Astrocyte (in vitro differentiated cells and primary cell): ENCODE results near the gene GBP2. TPM values are rescaled to one million over a fixed set of nuclear protein-coding genes. Genes with fewer than 3 reads are reported as not detected.

Source experiments
- DNase-seq: peaks from one replicate; pipeline ENCODE4 v3.0.0-alpha.2; 2010; ENCODE audit warnings: low read depth
- FAIRE-seq: peaks from 2 replicates; lab custom pipeline; 2011; peaks lifted over from hg19 to GRCh38; lab: Jason Lieb, UNC
- H2AFZ ChIP-seq: 2 replicates; pipeline ENCODE4 v1.6.0; 2012; ENCODE audit warnings: low read depth, low read length, inconsistent platforms
- H3K27ac ChIP-seq: 2 replicates; pipeline ENCODE4 v1.5.1; 2011; ENCODE audit warnings: low read depth, low read length, inconsistent platforms
- H3K27me3 ChIP-seq: 2 replicates; pipeline ENCODE4 v1.6.0; 2011; ENCODE audit warnings: low read length, inconsistent platforms; ENCODE audit not compliant: insufficient read depth
- H3K36me3 ChIP-seq: 2 replicates; pipeline ENCODE4 v1.5.1; 2011; ENCODE audit warnings: low read length, inconsistent platforms; ENCODE audit not compliant: insufficient read depth
- H3K4me1 ChIP-seq: 2 replicates; pipeline ENCODE4 v1.5.1; 2011; ENCODE audit warnings: low read length, inconsistent platforms; ENCODE audit not compliant: insufficient read depth
- H3K4me2 ChIP-seq: 2 replicates; pipeline ENCODE4 v1.6.0; 2012; ENCODE audit warnings: low read length, inconsistent platforms
- H3K4me3 ChIP-seq: 2 replicates; pipeline ENCODE4 v1.5.1; 2011; ENCODE audit warnings: low read depth, mild to moderate bottlenecking, low read length, inconsistent platforms; ENCODE audit not compliant: insufficient read depth
- H3K79me2 ChIP-seq: 2 replicates; pipeline ENCODE4 v1.6.0; 2012; ENCODE audit warnings: mild to moderate bottlenecking, low read length, inconsistent platforms; ENCODE audit not compliant: insufficient read depth
- H3K9ac ChIP-seq: 2 replicates; pipeline ENCODE4 v1.6.0; 2012; ENCODE audit warnings: mild to moderate bottlenecking, low read length, inconsistent platforms
- H3K9me3 ChIP-seq: 2 replicates; pipeline ENCODE4 v1.5.1; 2012; ENCODE audit warnings: low read depth, mild to moderate bottlenecking, low read length, inconsistent platforms; ENCODE audit not compliant: insufficient read depth
- H4K20me1 ChIP-seq: 2 replicates; pipeline ENCODE4 v1.6.0; 2012; ENCODE audit warnings: low read length, inconsistent platforms; ENCODE audit not compliant: insufficient read depth
- H3K27ac Mint-ChIP-seq: one replicate; pipeline ENCODE4 v1.8.0; 2021; ENCODE audit warnings: mild to moderate bottlenecking, mixed read lengths; ENCODE audit not compliant: unreplicated experiment
- H3K27me3 Mint-ChIP-seq: one replicate; pipeline ENCODE4 v1.8.0; 2021; ENCODE audit warnings: low read depth, mixed read lengths; ENCODE audit not compliant: unreplicated experiment
- H3K36me3 Mint-ChIP-seq: one replicate; pipeline ENCODE4 v1.8.0; 2021; ENCODE audit warnings: low read depth, mixed read lengths; ENCODE audit not compliant: unreplicated experiment
- H3K4me1 Mint-ChIP-seq: one replicate; pipeline ENCODE4 v1.8.0; 2021; ENCODE audit warnings: low read depth, mixed read lengths; ENCODE audit not compliant: unreplicated experiment
- H3K4me3 Mint-ChIP-seq: one replicate; pipeline ENCODE4 v1.8.0; 2021; ENCODE audit warnings: mild to moderate bottlenecking, moderate library complexity, mixed read lengths; ENCODE audit not compliant: unreplicated experiment
- H3K9me3 Mint-ChIP-seq: one replicate; pipeline ENCODE4 v1.8.0; 2021; ENCODE audit warnings: mild to moderate bottlenecking, mixed read lengths; ENCODE audit not compliant: unreplicated experiment
- CTCF ChIP-seq: IDR thresholded peaks from 2 replicates; pipeline ENCODE4 v1.5.1; 2011; ENCODE audit warnings: low read depth, mild to moderate bottlenecking, inconsistent platforms, low read length, moderate library complexity; ENCODE audit not compliant: insufficient read depth
- EZH2 ChIP-seq: IDR thresholded peaks from 2 replicates; pipeline ENCODE4 v1.6.1; 2012; ENCODE audit warnings: mild to moderate bottlenecking, low read length, inconsistent platforms; ENCODE audit not compliant: insufficient read depth
- total RNA-seq: library from RNA; stranded (reverse); gene quantifications from 2 replicates; pipeline ENCODE4 v1.2.1, GENCODE V29; 2021

Gene GBP2
- total RNA-seq, 1 donor from 2014 or later: 4.6 TPM

GRCh38 chr1:89143484-89143883, 17.6 kb upstream of the GBP2 start:
- Mint-ChIP-seq H3K9me3 (no peaks in the 10 kb centered on the region), H3K27me3 (no peaks in the 10 kb centered on the region), H3K4me3 (no peak overlapping the region), H3K4me1 (no peaks in the 10 kb centered on the region), H3K27ac (no peak overlapping the region), H3K36me3 (no peaks in the 10 kb centered on the region)
- Histone ChIP-seq H3K27me3 (no peaks in the 10 kb centered on the region), H3K27ac (no peak overlapping the region), H2AFZ (no peak overlapping the region), H3K79me2 (no peaks in the 10 kb centered on the region), H3K4me2 (no peak overlapping the region), H3K36me3 (no peaks in the 10 kb centered on the region), H4K20me1 (no peaks in the 10 kb centered on the region), H3K4me1 (no peaks in the 10 kb centered on the region), H3K9me3 (no peaks in the 10 kb centered on the region), H3K4me3 (no peak overlapping the region), H3K9ac (no peak overlapping the region)
- TF ChIP-seq EZH2 (no peak), CTCF (no peak)
- no peak for FAIRE-seq
- no peak for DNase-seq

GRCh38 chr1:89142160-89142559, 16.2 kb upstream of the GBP2 start:
- Histone ChIP-seq H3K27me3 (no peaks in the 10 kb centered on the region), H4K20me1 (no peaks in the 10 kb centered on the region), H3K79me2 (no peaks in the 10 kb centered on the region), H3K4me1 (no peaks in the 10 kb centered on the region), H3K4me3 (no peak overlapping the region), H3K9ac (no peak overlapping the region), H2AFZ (no peak overlapping the region), H3K9me3 (no peaks in the 10 kb centered on the region), H3K36me3 (no peaks in the 10 kb centered on the region), H3K27ac (no peak overlapping the region), H3K4me2 (no peak overlapping the region)
- no peak overlapping the region for H3K4me3 Mint-ChIP-seq
- no peaks in the 10 kb centered on the region for H3K9me3 Mint-ChIP-seq
- no peaks in the 10 kb centered on the region for H3K36me3 Mint-ChIP-seq
- no peaks in the 10 kb centered on the region for H3K4me1 Mint-ChIP-seq
- H3K27ac Mint-ChIP-seq: no peak overlapping the region
- no peaks in the 10 kb centered on the region for H3K27me3 Mint-ChIP-seq
- DNase-seq: no peak
- TF ChIP-seq EZH2 (no peak), CTCF (no peak)
- FAIRE-seq: no peak

DNA sequence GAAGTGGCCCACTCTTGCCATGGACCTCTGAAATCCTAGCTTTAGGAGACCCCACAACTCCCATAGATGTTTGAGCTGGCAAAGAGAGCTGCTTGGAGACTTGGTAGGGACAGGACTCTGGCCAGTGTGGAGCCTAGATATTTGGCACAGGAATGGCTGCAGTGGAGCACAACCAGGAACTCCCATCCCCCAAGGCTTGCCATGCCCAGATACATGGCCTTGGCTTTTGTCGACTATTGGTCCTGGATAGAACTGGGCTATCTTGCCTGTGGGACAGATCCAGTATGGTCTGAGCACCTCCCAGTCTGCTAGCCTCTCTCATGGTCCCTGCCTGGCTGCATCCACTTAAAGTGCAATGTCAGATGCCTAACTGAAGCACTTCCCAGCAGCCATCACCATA, 7.8 kb upstream of the GBP2 start:
- H3K4me3 Mint-ChIP-seq: no peak overlapping the region
- no peak for TF ChIP-seq CTCF
- no peak for TF ChIP-seq EZH2
- FAIRE-seq: no peak

More for the DNA sequence above, 7.8 kb upstream of the GBP2 start:
- no peak for DNase-seq
- H3K27me3 ChIP-seq: no peaks in the 10 kb centered on the region
- no peak overlapping the region for H3K9ac ChIP-seq
- Mint-ChIP-seq H3K27ac (no peak overlapping the region), H3K27me3 (no peaks in the 10 kb centered on the region), H3K4me1 (peaks cover 4% of the 10 kb centered on the region), H3K9me3 (no peaks in the 10 kb centered on the region), H3K36me3 (no peaks in the 10 kb centered on the region)
- no peaks in the 10 kb centered on the region for H3K9me3 ChIP-seq
- H3K36me3 ChIP-seq: no peaks in the 10 kb centered on the region
- H3K4me3 ChIP-seq: no peak overlapping the region
- H2AFZ ChIP-seq: no peak overlapping the region
- no peak overlapping the region for H3K4me2 ChIP-seq
- no peaks in the 10 kb centered on the region for H4K20me1 ChIP-seq
- no peaks in the 10 kb centered on the region for H3K4me1 ChIP-seq
- H3K79me2 ChIP-seq: no peaks in the 10 kb centered on the region
- no peak overlapping the region for H3K27ac ChIP-seq
